ENCODE results near the gene COMT. TPM values are rescaled to one million over a fixed set of nuclear protein-coding genes. Genes with fewer than 3 reads are reported as not detected.
A peak's percentile ranks its signal among the peaks of the same experiment; 100 is the strongest.

Gene COMT
- total RNA-seq, 2 experiments from 2014 or later, result 90.8 to 112 TPM

DNA sequence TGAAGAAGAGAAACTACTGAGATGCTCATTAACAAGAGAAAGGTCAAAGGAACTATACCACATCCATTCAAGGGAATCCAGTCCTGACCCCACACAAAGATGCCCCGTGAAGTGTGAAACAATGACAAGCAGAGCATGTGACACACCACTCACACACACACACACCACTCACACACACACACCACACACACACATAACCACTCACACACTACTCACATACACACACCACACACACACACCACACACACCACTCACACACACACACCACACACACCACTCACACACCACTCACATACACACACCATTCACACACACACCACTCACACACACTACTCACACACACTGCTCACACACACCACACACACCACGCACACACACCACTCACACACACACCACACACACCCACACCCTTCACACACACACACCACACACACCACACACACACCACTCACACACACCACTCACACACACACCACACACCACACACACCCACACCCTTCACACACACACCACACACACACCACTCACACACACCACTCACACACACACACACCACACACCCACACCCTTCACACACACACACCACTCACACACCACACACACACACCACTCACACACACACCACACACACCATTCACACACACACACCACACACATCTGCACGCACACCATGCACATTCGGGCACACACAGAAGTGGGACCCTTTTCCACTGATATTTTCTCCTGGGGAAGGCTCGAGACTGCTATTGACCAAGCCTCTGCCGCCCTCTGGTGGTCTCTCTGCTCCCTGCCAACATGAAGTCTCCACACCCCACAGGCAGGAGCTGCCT is 32.0 kb upstream of the COMT start:
- no peaks in the 10 kb centered on the region for H3K9me2 ChIP-seq (ENCODE audit: insufficient read depth, low read length)
- H4K20me1 ChIP-seq (ENCODE audit: insufficient read depth, low read length), result no peaks in the 10 kb centered on the region
- H3K36me3 ChIP-seq (ENCODE audit: insufficient read depth, low read length), result no peaks in the 10 kb centered on the region; the same call in 1 of the 2 replicates
- H3K4me3 ChIP-seq (ENCODE audit: low read depth, low read length, poor library complexity, severe bottlenecking), result no peak overlapping the region
- CTCF ChIA-PET (ENCODE audit: unreplicated experiment), result interaction anchor here (1.5 kb wide), 1 partner anchor 179 kb away, joined by 4 read pairs; no protein-coding TSS in a partner anchor
- no peaks in the 10 kb centered on the region for H3K79me2 ChIP-seq (ENCODE audit: insufficient read depth, low read depth, low read length)
- H3K4me2 ChIP-seq (ENCODE audit: low read length), result no peak overlapping the region
- H2AFZ ChIP-seq (ENCODE audit: low read length), result no peak overlapping the region
- POLR2A ChIA-PET, result no interaction called here
- no peak overlapping the region for H3K27ac ChIP-seq (ENCODE audit: low read depth, low read length, poor library complexity, severe bottlenecking)
- no peaks in the 10 kb centered on the region for H3K9me3 ChIP-seq (ENCODE audit: low read length)
- BruUV-seq (replicated peaks), result no TSS peak
- intact Hi-C loops (cut with micrococcal nuclease; ENCODE audit: unreplicated experiment), result loop anchor here (1.0 to 5.0 kb wide), 2 partner anchors 67 to 179 kb away; no protein-coding TSS in a partner anchor
- no peak for TF ChIP-seq EZH2phosphoT487 (IDR thresholded peaks at IDR 0.05; ENCODE audit: borderline replicate concordance, low read depth, low read length)
- TF ChIP-seq, protein P1, sequence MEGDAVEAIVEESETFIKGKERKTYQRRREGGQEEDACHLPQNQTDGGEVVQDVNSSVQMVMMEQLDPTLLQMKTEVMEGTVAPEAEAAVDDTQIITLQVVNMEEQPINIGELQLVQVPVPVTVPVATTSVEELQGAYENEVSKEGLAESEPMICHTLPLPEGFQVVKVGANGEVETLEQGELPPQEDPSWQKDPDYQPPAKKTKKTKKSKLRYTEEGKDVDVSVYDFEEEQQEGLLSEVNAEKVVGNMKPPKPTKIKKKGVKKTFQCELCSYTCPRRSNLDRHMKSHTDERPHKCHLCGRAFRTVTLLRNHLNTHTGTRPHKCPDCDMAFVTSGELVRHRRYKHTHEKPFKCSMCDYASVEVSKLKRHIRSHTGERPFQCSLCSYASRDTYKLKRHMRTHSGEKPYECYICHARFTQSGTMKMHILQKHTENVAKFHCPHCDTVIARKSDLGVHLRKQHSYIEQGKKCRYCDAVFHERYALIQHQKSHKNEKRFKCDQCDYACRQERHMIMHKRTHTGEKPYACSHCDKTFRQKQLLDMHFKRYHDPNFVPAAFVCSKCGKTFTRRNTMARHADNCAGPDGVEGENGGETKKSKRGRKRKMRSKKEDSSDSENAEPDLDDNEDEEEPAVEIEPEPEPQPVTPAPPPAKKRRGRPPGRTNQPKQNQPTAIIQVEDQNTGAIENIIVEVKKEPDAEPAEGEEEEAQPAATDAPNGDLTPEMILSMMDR (conservative IDR thresholded peaks at IDR 0.05; ENCODE audit: low read length), result peak; percentile 97
- peaks cover 9% of the 10 kb centered on the region for H3K4me1 ChIP-seq (ENCODE audit: insufficient read depth, low read length, poor library complexity, severe bottlenecking)
- peak; percentile 89 for DNase-seq (ENCODE audit: low spot score)

DNA sequence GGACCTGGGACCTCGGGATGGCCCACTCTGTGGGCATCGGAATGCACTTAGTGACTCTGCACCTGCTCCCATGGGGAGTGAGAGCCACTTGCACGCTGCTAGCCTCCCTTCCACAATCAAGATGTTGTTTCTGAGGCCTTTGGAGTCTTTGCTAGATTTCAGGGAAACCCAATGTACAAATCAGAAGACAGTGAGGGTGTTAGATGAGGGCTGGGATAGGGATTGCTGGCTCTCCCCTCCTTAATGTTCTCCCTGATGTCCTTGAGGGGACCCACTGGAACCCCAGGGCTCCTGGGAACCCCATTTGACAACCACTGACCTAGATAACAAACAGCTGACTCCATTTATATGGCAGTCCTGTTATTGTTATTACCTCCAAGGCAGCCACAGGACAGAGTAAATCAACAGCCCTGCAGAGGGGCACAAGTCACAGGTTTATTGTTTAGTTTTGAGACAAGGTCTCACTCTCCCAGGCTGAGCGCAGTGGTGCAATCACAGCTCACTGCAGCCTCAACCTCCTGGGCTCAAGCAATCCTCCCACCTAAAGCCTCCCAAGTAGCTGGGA is 31.3 kb upstream of the COMT start:
- Histone ChIP-seq H4K20me1 (ENCODE audit: insufficient read depth, low read length) (no peaks in the 10 kb centered on the region), H3K4me3 (ENCODE audit: low read depth, low read length, poor library complexity, severe bottlenecking) (no peak overlapping the region), H3K36me3 (ENCODE audit: insufficient read depth, low read length) (no peaks in the 10 kb centered on the region; the same call in 1 of the 2 replicates), H3K4me2 (ENCODE audit: low read length) (no peak overlapping the region), H3K9me3 (ENCODE audit: low read length) (no peaks in the 10 kb centered on the region), H3K27ac (ENCODE audit: low read depth, low read length, poor library complexity, severe bottlenecking) (no peak overlapping the region), H2AFZ (ENCODE audit: low read length) (no peak overlapping the region), H3K4me1 (ENCODE audit: insufficient read depth, low read length, poor library complexity, severe bottlenecking) (peaks cover 9% of the 10 kb centered on the region), H3K9me2 (ENCODE audit: insufficient read depth, low read length) (no peaks in the 10 kb centered on the region), H3K79me2 (ENCODE audit: insufficient read depth, low read depth, low read length) (no peaks in the 10 kb centered on the region)
- intact Hi-C loops (cut with micrococcal nuclease; ENCODE audit: unreplicated experiment), result loop anchor here (1.0 to 5.0 kb wide), 2 partner anchors 68 to 180 kb away; no protein-coding TSS in a partner anchor
- CTCF ChIA-PET (ENCODE audit: unreplicated experiment), result interaction anchor here (1.5 kb wide), 1 partner anchor 180 kb away, joined by 4 read pairs; no protein-coding TSS in a partner anchor
- BruUV-seq (replicated peaks), result no TSS peak
- TF ChIP-seq, protein P1 (conservative IDR thresholded peaks at IDR 0.05; ENCODE audit: low read length), result peak; percentile 27; the same call in 1 of the 2 replicates
- TF ChIP-seq EZH2phosphoT487 (IDR thresholded peaks at IDR 0.05; ENCODE audit: borderline replicate concordance, low read depth, low read length), result no peak
- POLR2A ChIA-PET, result interaction anchor here (0.7 kb wide), 1 partner anchor 147 kb away, joined by 3 read pairs; no protein-coding TSS in a partner anchor
- DNase-seq (ENCODE audit: low spot score), result no peak
